GM23338 (cell line): ENCODE data around the gene CXCL12.

Experiments
- CREB1 ChIP-seq: fragments of 250-450 bp; sonication (Bioruptor Pico); IDR thresholded peaks from 2 replicates; pipeline ENCODE4 v1.5.0; 2020; ENCODE audit warnings: low read depth, mild to moderate bottlenecking, moderate library complexity
- CTCF ChIP-seq, 2 experiments: fragments of 200-600 bp in 1 of 2; sonication (generic) in 1 of 2; conservative IDR thresholded peaks; 2 replicates each; pipeline versions ENCODE4 v1.5.1 to v1.6.1; 2016 to 2017; ENCODE audit warnings: antibody characterized with exemption in 2 of 2, low read depth in 2 of 2, mild to moderate bottlenecking in 2 of 2, moderate library complexity in 1 of 2
- EZH2 ChIP-seq: fragments of 200-600 bp; sonication (generic); IDR thresholded peaks from one replicate; pipeline ENCODE4 v1.8.0; 2017; ENCODE audit warnings: antibody characterized with exemption, mild to moderate bottlenecking, low read depth; ENCODE audit not compliant: unreplicated experiment
- EZH2phosphoT487 ChIP-seq: fragments of 200-600 bp; sonication (generic); IDR thresholded peaks from one replicate; pipeline ENCODE4 v1.8.1; 2018; ENCODE audit warnings: antibody characterized with exemption; ENCODE audit not compliant: unreplicated experiment
- JUNB ChIP-seq: IDR thresholded peaks from one replicate; pipeline ENCODE4 v1.6.1; 2016; ENCODE audit warnings: antibody characterized with exemption; ENCODE audit not compliant: unreplicated experiment
- NANOG ChIP-seq: IDR thresholded peaks from 2 replicates; pipeline ENCODE4 v1.6.1; 2016; ENCODE audit warnings: antibody characterized with exemption, borderline replicate concordance
- POLR2AphosphoS5 ChIP-seq: IDR thresholded peaks from 2 replicates; pipeline ENCODE4 v1.6.1; 2016; ENCODE audit warnings: antibody characterized with exemption, low read depth
- REST ChIP-seq: IDR thresholded peaks from one replicate; pipeline ENCODE4 v1.6.1; 2018; ENCODE audit warnings: antibody characterized with exemption; ENCODE audit not compliant: unreplicated experiment
- ZNF331 ChIP-seq: fragments of 250-450 bp; sonication (Bioruptor Pico); IDR thresholded peaks from 2 replicates; pipeline ENCODE4 v1.5.0; 2020; ENCODE audit warnings: low read depth, mild to moderate bottlenecking, moderate library complexity
- ZNF462 ChIP-seq: fragments of 250-450 bp; sonication (Bioruptor Pico); IDR thresholded peaks from 2 replicates; pipeline ENCODE4 v1.5.0; 2020; ENCODE audit warnings: mild to moderate bottlenecking, moderate library complexity

- TF ChIP-seq CTCF (conservative IDR thresholded peaks at IDR 0.05; ENCODE audit: low read depth in 2 of 2) (no peak), POLR2AphosphoS5 (no peak), ZNF331 (CRISPR knock-in tag) (no peak), CREB1 (CRISPR knock-in tag) (no peak), REST (no peak), ZNF462 (CRISPR knock-in tag) (no peak; the same call in 1 of the 2 replicates), EZH2phosphoT487 (no peak), NANOG (no peak), EZH2 (no peak), JUNB (no peak)
Measured at GRCh38 chr10:44399659-44400451, 15.0 kb upstream of the CXCL12 start.
